Measurements from ENCODE around the gene SPN.
"Not testable (repeated sequence)": the region's sequence is repeated elsewhere in the genome, so short reads cannot be mapped to it uniquely, and the experiment has no call there.

The SPN gene

DNA sequence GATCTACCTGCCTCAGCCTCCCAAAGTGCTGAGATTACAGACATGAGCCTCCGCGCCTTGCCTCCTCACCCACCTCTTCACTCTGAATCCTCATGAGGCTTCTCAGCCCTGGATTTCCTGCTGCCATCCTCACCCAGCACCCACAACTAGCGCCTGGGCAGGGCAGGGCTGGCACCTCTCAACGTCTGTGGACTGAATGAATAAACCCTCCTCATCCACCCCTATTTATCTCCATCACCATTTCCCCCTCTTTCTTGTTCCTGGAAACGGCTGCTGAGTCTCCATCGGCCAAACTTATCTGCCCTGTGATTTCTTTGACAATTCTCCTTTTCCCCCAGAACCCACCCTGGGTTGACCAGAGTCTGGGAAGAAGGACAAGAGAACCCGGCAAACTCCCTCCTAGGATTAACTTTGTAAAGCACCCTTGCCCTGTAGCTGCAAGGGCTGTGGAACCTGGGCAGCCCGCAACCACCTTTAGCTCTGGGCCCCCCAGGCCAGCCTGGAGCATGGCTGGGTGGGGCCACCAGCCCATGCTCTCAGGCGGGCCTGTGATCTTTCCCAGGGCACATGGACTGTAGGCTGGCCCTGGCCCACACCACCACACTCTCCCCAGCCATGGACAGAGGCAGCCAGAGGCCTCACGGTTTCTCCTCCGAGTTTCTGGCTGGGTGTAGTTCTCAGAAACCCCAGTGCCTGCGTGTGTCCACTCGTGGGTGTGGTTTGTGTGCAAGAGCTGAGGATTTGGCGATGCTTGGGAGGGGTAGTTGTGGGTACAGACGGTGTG is 2.4 kb downstream of the SPN start:
- TF ChIP-seq POLR2A (IDR thresholded peaks at IDR 0.05; ENCODE audit: low read depth, low read length) (no peak), SPI1 (IDR thresholded peaks at IDR 0.05; ENCODE audit: low read depth, low read length) (no peak), TAF1 (IDR thresholded peaks at IDR 0.05; ENCODE audit: low read depth, low read length) (no peak), POU2F2 (IDR thresholded peaks at IDR 0.05; ENCODE audit: low read depth, low read length) (no peak), POLR2AphosphoS5 (IDR thresholded peaks at IDR 0.05; ENCODE audit: low read depth, low read length) (no peak), PAX5 (IDR thresholded peaks at IDR 0.05; ENCODE audit: insufficient read depth, low read length, severe bottlenecking) (no peak)
- DNase-seq (ENCODE audit: insufficient read length, low spot score) (no peak), FAIRE-seq (no peak)

DNA sequence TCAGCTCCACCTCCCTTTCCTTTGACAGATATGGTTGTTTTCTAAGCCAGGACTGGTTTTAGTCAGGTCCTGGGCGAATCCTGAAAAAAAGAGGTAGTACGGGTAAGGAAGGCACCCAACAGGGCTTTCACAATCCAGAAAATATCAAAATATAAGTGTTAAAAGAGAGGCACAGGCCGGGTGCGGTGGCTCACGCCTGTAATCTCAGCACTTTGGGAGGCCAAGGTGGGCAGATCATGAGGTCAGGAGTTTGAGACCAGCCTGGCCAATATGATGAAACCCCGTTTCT is 4.2 kb downstream of the SPN start:
- not testable (repeated sequence) for FAIRE-seq

DNA sequence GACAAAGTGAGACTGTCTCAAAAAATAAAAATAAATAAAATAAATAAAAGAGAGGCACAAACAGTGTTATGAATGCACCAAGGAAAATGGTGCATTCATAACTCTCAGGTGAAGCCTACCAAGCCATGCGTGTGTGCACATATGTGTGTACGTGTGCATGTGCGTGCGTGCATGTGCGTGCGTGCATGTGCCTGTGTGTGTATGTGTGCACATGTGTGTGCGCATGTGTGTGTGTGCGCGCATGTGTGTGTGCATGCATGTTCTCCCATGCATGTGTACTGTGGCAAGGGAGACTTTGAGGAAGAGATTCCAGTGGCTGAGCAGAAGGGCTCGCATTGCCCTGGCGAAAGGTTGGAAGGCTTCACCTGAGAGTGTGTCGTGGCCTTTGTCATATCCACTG is 4.7 kb downstream of the SPN start:
- no peak for FAIRE-seq
- TF ChIP-seq POLR2A (IDR thresholded peaks at IDR 0.05; ENCODE audit: low read depth, low read length) (peak; percentile 71; the same call in 1 of the 2 replicates), POU2F2 (IDR thresholded peaks at IDR 0.05; ENCODE audit: low read depth, low read length) (peak; percentile 56; the same call in 1 of the 2 replicates), TAF1 (IDR thresholded peaks at IDR 0.05; ENCODE audit: low read depth, low read length) (no peak), PAX5 (IDR thresholded peaks at IDR 0.05; ENCODE audit: insufficient read depth, low read length, severe bottlenecking) (no peak), POLR2AphosphoS5 (IDR thresholded peaks at IDR 0.05; ENCODE audit: low read depth, low read length) (peak; percentile 77; the same call in 1 of the 2 replicates), SPI1 (IDR thresholded peaks at IDR 0.05; ENCODE audit: low read depth, low read length) (no peak)

More for the DNA sequence above, 4.2 kb downstream of the SPN start:
- not testable (repeated sequence) for DNase-seq (ENCODE audit: insufficient read length, low spot score)

DNA sequence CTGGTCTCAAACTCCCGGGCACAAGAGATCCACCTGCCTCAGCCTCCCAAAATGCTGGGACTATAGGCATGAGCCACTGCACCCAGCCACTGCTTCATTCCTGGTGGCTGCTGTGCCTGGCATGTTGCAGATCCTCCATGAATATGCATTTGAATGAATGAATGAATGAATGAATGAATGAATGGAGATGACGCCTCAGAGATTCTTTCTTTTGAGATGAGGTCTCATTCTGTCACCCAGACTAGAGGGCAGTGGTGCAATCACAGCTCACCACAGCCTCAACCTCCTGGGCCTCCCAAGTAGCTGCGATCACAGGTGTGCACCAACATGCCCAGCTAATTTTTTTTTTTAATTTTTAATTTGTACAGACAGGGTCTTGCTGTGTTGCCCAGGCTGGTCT is 5.2 kb downstream of the SPN start:
- no peak for TF ChIP-seq PAX5 (IDR thresholded peaks at IDR 0.05; ENCODE audit: insufficient read depth, low read length, severe bottlenecking)
- TF ChIP-seq POLR2AphosphoS5 (IDR thresholded peaks at IDR 0.05; ENCODE audit: low read depth, low read length), result no peak
- TF ChIP-seq POU2F2 (IDR thresholded peaks at IDR 0.05; ENCODE audit: low read depth, low read length), result no peak
- no peak for TF ChIP-seq POLR2A (IDR thresholded peaks at IDR 0.05; ENCODE audit: low read depth, low read length)
- TF ChIP-seq TAF1 (IDR thresholded peaks at IDR 0.05; ENCODE audit: low read depth, low read length), result no peak
- TF ChIP-seq SPI1 (IDR thresholded peaks at IDR 0.05; ENCODE audit: low read depth, low read length), result no peak
- no peak for DNase-seq (ENCODE audit: insufficient read length, low spot score)
- no peak for FAIRE-seq

More for the DNA sequence above, 4.7 kb downstream of the SPN start:
- DNase-seq (ENCODE audit: insufficient read length, low spot score), result no peak

DNA sequence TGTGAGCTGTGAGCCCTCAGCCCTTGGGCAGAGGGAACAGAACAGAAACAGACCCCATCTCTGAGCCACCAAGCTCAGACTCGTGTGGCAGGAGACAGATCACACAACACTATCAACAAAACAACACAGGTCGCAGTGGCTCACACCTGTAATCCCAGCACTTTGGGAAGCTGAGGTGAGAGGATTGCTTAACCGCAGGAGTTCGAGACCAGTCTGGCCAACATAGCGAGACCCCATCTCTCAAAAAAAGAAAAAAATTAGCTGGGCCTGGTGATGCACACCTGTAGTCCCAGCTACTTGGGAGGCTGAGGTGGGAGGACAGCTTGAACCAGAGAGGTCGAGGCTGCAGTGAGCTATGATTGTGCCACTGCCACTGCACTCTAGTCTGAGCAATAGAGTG is 10.5 kb downstream of the SPN start:
- no peak for FAIRE-seq
- TF ChIP-seq POLR2AphosphoS5 (IDR thresholded peaks at IDR 0.05; ENCODE audit: low read depth, low read length) (no peak), TAF1 (IDR thresholded peaks at IDR 0.05; ENCODE audit: low read depth, low read length) (no peak), PAX5 (IDR thresholded peaks at IDR 0.05; ENCODE audit: insufficient read depth, low read length, severe bottlenecking) (no peak), POU2F2 (IDR thresholded peaks at IDR 0.05; ENCODE audit: low read depth, low read length) (no peak), POLR2A (IDR thresholded peaks at IDR 0.05; ENCODE audit: low read depth, low read length) (no peak), SPI1 (IDR thresholded peaks at IDR 0.05; ENCODE audit: low read depth, low read length) (no peak)
- DNase-seq (ENCODE audit: insufficient read length, low spot score), result no peak

DNA sequence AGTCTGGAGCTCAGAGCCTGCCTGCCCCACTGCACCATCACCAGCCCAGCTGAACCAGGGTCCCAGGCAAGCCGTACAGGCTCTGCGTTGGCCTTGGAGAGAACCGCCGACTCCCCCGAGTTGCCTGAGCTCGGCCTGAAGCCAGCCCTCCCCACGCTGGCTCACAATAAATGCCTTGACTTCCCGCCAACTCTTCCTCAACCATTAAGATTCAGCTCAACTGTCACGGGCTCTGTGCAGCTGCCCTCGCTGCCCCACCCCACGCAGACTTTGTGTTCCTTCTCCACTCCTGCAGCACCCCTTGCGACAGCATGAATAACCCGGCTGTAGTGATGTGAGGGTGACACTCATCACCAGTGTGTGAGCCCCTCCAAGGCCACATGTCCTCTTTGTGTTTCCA is 11.1 kb downstream of the SPN start:
- no peak for DNase-seq (ENCODE audit: insufficient read length, low spot score)
- no peak for TF ChIP-seq PAX5 (IDR thresholded peaks at IDR 0.05; ENCODE audit: insufficient read depth, low read length, severe bottlenecking)
- TF ChIP-seq POLR2A (IDR thresholded peaks at IDR 0.05; ENCODE audit: low read depth, low read length), result no peak
- TF ChIP-seq POLR2AphosphoS5 (IDR thresholded peaks at IDR 0.05; ENCODE audit: low read depth, low read length), result no peak
- no peak for TF ChIP-seq POU2F2 (IDR thresholded peaks at IDR 0.05; ENCODE audit: low read depth, low read length)
- no peak for TF ChIP-seq SPI1 (IDR thresholded peaks at IDR 0.05; ENCODE audit: low read depth, low read length)
- TF ChIP-seq TAF1 (IDR thresholded peaks at IDR 0.05; ENCODE audit: low read depth, low read length), result no peak
- FAIRE-seq, result no peak

DNA sequence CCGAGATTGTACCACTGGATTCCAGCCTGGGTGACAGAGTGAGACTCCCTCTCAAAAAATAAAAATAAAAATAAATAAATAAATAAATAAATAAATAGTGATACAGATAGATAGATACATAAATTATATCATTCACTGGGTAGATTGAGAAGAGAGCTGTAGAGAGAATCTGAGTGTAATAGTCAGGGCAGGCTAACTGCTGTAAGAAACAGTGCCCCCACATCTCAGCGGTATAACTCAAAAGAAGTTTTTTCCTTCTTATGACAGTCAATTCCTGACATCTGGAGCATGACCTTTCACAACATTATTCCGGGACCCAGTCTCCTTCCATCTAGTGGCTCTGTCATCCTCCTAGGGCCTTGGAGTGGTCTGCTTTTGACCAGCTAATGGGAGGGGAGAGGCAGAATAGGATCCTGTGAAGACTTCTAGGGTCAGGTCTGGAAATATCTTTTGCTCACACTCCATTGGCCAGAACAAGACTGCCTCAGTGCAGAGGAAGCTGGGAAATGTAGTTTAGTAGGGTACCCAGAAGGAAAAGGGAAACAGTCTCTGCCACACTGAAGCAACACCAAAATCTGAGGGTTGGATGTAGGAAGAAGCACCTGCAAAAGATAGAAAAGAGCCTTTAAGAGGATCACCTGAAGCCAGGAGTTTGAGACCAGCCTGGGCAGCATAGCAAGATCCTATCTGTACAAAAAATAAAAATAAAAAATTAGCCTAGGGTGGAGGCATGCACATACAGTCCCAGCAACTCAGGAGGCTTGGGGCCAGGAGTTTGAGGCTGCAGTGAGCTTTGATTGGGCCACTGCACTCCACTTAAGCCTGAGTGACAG is 13.0 kb downstream of the SPN start:
- FAIRE-seq, result no peak
- no peak for TF ChIP-seq POLR2AphosphoS5 (IDR thresholded peaks at IDR 0.05; ENCODE audit: low read depth, low read length)
- no peak for TF ChIP-seq POU2F2 (IDR thresholded peaks at IDR 0.05; ENCODE audit: low read depth, low read length)
- TF ChIP-seq PAX5 (IDR thresholded peaks at IDR 0.05; ENCODE audit: insufficient read depth, low read length, severe bottlenecking), result no peak
- no peak for TF ChIP-seq POLR2A (IDR thresholded peaks at IDR 0.05; ENCODE audit: low read depth, low read length)
- no peak for TF ChIP-seq SPI1 (IDR thresholded peaks at IDR 0.05; ENCODE audit: low read depth, low read length)
- TF ChIP-seq TAF1 (IDR thresholded peaks at IDR 0.05; ENCODE audit: low read depth, low read length), result no peak
- no peak for DNase-seq (ENCODE audit: insufficient read length, low spot score)

DNA sequence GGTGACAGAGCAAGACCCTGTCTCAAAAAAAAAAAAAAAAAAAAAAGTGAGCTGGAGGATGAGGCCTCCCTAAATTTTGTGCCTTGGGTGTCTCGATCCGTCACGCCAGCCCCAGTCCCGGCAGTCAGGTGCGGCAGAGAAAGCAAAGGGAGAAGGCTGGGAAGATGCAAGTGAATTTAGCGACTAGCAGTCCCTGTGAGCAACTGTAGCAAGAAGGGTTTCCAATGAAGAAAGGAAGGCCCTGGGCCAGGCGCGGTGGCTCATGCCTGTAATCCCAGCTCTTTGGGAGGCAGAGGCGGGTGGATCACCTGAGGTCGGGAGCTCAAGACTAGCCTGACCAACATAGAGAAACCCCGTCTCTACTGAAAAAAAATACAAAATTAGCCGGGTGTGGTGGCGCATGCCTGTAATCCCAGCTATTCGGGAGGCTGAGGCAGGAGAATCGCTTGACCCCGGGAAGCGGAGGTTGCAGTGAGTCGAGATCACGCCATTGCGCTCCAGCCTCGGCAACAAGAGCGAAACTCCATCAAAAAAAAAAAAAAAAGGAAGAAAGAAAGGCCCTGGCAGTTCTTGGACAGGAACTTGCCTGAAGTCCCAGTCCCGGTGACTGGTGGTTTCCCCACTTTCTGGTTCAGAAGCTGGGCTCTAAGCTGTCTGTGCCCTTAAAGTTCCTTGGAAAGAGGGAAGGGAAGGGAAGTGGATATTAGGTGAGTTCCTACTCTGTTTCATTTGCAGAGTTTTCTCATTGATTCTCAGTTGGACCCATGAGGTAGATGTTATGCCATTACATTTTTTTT is 14.1 kb downstream of the SPN start:
- TF ChIP-seq SPI1 (IDR thresholded peaks at IDR 0.05; ENCODE audit: low read depth, low read length) (no peak), POU2F2 (IDR thresholded peaks at IDR 0.05; ENCODE audit: low read depth, low read length) (no peak), PAX5 (IDR thresholded peaks at IDR 0.05; ENCODE audit: insufficient read depth, low read length, severe bottlenecking) (no peak), POLR2A (IDR thresholded peaks at IDR 0.05; ENCODE audit: low read depth, low read length) (no peak)
- FAIRE-seq (no peak), DNase-seq (ENCODE audit: insufficient read length, low spot score) (no peak)

DNA sequence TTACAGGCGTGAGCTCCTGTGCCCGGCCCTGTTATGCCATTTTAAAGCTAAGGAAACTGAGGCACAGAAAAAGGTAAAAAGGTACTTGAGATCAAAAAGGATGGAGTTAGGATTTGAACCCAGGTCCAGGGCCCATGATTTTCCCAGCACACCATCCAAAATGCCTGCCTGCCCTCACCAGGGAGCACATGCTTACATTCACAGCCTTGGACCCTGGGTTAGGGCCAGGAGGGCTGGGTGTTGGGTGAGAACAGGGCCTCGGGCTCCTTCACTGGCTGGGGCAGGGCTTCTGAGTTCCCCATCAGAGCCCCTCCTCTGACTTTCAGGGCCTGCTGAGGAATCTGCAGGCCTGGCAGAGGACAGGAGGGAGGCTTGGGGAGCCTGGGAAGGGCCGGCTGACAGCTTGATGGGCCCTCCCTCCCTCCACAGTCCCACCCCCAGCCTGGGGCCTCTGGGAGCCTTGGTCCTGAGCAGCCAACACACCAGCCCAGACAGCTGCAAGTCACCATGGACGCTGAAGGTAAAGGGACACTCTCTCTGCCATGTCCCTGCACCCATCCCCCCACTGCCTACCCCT is 15.7 kb downstream of the SPN start, which contains the start of gene QPRT:
Gene QPRT, plus strand, starts transcription at position 490 of the 577 bp plus-strand sequence. Its CDS starts 18 bp downstream, at position 508.
- TF ChIP-seq POLR2A (IDR thresholded peaks at IDR 0.05; ENCODE audit: low read depth, low read length), result no peak
- TF ChIP-seq SPI1 (IDR thresholded peaks at IDR 0.05; ENCODE audit: low read depth, low read length), result no peak
- TF ChIP-seq POU2F2 (IDR thresholded peaks at IDR 0.05; ENCODE audit: low read depth, low read length), result no peak
- DNase-seq (ENCODE audit: insufficient read length, low spot score) (peak; percentile 62), FAIRE-seq (peak; percentile 26)

Measured in GM12891 (cell line).